ENCODE results near the gene FBXO40.
"Not testable (repeated sequence)": the region's sequence is repeated elsewhere in the genome, so short reads cannot be mapped to it uniquely, and the experiment has no call there.

Gene FBXO40, protein sequence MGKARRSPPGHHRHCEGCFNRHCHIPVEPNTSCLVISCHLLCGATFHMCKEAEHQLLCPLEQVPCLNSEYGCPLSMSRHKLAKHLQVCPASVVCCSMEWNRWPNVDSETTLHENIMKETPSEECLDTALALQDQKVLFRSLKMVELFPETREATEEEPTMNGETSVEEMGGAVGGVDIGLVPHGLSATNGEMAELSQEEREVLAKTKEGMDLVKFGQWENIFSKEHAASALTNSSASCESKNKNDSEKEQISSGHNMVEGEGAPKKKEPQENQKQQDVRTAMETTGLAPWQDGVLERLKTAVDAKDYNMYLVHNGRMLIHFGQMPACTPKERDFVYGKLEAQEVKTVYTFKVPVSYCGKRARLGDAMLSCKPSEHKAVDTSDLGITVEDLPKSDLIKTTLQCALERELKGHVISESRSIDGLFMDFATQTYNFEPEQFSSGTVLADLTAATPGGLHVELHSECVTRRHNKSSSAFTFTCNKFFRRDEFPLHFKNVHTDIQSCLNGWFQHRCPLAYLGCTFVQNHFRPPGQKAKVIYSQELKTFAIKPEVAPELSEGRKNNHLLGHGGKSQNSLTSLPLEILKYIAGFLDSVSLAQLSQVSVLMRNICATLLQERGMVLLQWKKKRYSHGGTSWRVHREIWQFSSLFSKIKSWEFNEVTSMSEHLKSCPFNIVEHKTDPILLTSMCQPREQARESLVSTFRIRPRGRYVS

DNA sequence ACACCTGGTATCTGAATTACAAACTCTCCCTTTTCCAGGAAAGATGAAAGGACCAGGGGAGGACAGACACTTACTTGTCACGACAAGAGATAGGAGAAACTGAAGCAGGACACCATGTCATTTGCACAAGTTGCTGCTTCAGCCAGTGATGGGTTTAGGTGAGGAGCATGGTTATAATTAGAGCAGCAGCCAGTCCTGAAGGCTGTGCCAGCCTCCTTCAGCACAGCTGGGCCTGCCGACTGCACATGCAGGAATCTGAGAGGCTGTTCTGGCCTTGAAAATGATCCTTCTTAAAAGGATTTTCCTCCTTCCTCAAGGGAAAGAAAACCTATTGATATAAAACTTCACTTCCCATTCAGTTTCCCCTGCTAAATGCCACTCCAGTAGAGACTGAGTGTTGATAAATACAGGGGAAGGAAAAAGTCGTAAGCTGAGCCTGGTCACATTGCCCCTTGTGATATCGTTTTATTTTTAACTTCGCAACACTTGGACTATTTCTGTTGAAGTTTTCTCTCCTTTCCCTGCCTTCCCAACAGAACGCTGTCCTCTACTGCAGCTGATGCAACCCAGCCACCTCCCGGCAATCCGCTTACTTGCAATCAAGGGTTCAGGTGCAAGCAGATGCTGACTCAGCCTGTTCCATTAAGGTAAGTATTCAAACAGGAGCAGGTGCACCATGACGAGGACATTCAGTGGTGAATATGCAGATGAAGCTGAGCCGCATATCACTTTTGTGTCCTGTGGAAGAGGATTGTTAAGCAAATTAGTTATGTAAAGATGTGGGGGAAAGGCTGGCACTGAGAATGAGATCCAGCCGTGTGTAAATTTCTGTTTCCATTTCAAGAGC lies at the start of gene FBXO40:
Gene FBXO40, plus strand, starts transcription at position 524 of the 847 bp plus-strand sequence. CDS start 27,197 bp downstream, outside the sequence.
- DNase-seq (ENCODE audit: low read depth, low spot score), result no peak

GRCh38 chr3:121545049-121545573 lies 48.1 kb upstream of the FBXO40 start:
- DNase-seq (ENCODE audit: low read depth, low spot score), result no peak

- peak; percentile 63 for DNase-seq (ENCODE audit: low read depth, low spot score)
These were observed 47.4 kb upstream of the FBXO40 start, which contains the start of gene POLQ for GRCh38 chr3:121545574-121546455. Gene POLQ, minus strand, starts transcription at chr3:121545988. Its CDS starts 111 bp downstream, at chr3:121545877.

DNA sequence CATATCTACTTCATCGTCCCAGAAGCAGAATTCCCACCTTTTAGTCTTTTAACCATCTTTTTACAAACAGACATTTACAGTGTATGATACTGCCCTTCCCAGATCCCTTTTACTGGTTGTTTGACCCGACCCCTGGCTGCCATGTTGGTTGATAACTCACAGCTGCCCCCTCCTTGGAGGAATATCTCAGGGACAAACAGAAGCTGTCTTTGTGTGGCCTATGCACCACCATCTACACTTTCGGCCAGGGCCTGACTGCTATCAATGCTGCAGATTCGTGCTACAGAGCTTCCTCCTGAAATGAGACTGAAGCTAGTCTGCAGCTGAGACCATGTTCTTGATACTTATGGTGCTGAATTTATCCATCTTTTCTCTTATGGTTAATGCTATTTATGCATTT lies 40.8 kb upstream of the FBXO40 start:
- no peak for DNase-seq (ENCODE audit: low read depth, low spot score)

DNA sequence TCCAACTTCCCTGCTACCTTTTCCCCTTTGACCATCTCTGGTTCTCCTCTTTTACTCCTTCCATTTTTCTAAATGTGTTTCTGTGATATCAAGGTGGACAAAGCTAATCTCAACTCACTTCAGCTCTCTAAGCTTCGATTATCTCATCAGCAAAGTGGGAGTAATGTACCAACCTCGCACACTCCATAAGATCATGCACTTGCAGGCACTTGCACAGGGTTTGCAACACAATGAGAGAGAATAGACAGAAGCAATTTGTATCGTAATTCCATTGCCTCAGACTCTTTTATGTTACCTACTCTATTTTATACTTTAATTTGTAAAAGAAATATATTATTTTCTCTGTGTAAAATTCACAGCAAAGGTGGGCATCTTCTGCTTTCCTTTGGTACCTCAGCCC lies 40.4 kb upstream of the FBXO40 start:
- DNase-seq (ENCODE audit: low read depth, low spot score), result no peak

DNA sequence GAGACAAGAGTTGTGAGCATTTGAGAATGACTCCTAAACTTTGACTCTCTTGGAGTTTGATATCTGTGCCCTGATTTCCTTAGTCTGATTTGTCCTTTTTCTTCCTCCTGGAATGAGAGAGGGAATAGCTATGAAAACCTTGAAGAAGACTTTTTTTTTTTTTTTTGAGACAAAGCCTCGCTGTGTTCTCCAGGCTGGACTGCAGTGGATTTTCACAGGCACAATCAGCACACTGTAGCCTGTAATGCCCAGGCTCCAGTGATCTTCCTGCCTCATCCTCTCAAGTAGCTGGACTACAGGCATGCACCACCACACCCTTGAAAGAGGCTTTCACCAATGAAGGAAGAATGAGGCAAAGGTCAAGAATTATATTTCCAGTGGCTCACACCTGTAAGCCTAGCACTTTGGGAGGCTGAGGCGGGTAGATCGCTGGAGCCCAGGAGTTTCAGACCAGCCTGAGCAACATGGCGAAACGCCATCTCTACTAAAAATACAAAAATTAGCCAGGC lies 35.7 kb upstream of the FBXO40 start:
- no peak for DNase-seq (ENCODE audit: low read depth, low spot score)

DNA sequence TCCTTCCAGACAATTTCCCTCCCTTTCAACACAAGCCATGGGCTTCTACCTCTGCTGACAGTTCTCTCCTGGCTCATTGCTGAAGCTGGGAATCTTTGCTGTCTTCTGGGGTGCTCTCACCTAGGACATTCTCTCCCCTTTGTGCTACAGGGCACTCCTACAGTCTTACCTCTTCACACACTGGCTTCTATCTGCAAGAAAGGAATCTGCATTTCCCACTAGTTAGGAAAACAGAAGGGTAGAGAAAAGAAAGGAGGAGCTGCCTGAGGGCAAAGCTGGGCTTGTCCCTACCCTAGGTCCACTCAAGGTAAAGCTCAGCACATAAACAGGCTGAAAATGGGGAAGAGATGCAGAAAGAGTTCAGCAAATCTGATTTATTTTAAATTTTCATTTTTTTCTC lies 31.0 kb upstream of the FBXO40 start:
- DNase-seq (ENCODE audit: low read depth, low spot score), result no peak

DNA sequence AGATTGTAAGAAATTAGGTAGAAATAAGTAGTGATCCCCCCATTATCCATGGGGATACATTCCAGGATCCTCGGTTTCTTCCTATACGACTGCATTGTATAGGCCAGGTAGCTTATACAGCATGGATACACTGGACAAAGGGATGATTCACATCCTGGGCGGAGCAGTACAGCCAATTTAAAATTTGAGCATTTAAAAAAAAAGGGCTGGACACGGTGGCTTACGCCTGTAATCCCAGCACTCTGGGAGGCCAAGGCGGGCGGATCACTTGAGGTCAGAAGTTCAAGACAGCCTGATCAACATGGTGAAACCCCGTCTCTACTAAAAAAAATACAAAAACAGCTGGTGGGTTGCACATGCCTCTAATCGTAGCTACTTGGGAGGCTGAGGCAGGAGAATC lies 26.4 kb upstream of the FBXO40 start:
- DNase-seq (ENCODE audit: low read depth, low spot score), result no peak

GRCh38 chr3:121567649-121568048 lies 25.5 kb upstream of the FBXO40 start, which contains the start of gene ARGFX:
Gene ARGFX, plus strand, starts transcription at chr3:121567949. Its CDS starts 2,765 bp downstream, at chr3:121570714.
- no peak for DNase-seq (ENCODE audit: low read depth, low spot score)

DNA sequence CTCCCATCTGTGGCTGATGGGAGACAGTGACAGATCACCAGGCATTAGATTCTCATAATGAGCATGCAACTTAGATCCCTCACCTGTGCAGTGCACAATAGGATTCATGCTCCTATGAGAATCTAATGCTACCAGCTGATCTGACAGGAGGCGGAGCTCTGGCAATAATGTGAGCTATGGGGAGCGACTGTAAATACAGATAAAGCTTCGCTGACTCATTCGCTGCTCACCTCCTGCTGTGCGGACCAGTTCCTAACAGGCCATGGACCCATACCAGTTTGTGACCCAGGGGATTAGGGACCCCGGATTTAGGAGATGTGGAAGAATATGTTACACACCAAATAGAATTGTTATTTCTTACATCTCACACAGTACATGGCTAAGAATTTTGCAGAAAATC lies 18.7 kb upstream of the FBXO40 start:
- no peak for DNase-seq (ENCODE audit: low read depth, low spot score)

GRCh38 chr3:121581691-121582090 lies 11.5 kb upstream of the FBXO40 start:
- DNase-seq (ENCODE audit: low read depth, low spot score), result no peak

DNA sequence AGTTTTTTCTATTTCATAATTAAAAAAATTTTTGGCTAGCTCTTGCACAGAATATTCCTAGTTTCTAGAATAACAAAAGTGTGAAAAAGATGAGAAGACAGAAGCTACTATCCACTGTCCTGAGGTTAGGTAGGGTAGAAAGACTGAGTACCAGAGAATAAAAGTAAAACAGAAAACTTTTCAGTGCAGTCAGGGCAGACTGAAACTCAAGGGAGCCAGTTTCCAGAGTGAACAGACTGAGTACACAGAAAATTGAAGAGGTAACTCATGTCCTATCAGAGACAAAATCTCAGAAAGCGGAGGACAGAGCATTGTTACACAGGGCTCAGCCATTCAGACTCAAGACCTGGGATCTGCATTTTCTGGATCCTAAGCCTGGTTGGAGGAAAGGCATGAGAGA lies 8.8 kb upstream of the FBXO40 start:
- no peak for DNase-seq (ENCODE audit: low read depth, low spot score)

DNA sequence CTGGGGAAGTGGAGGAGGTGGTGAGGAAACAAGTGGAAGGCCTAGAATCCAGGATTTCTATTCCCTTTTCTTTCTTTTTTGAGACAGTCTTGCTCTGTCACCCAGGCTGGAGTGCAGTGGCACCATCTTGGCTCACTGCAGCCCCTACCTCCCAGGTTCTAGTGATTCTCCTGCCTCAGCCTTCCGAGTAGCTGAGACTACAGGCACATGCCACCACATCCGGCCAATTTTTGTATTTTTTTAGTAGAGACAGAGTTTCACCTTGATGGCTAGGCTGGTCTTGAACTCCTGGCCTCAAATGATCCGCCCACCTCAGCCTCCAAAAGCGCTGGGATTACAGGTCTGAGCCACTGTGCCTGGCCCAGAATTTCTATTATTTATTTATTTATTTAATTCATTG lies 627 bp downstream of the FBXO40 start:
- not testable (repeated sequence) for DNase-seq (ENCODE audit: low read depth, low spot score)

GRCh38 chr3:121594850-121595249 lies 1.7 kb downstream of the FBXO40 start:
- DNase-seq (ENCODE audit: low read depth, low spot score), result no peak

- no peak for DNase-seq (ENCODE audit: low read depth, low spot score)
These were observed 2.7 kb downstream of the FBXO40 start for GRCh38 chr3:121595765-121596406.

GRCh38 chr3:121598564-121598963 lies 5.4 kb downstream of the FBXO40 start:
- DNase-seq (ENCODE audit: low read depth, low spot score), result no peak

GRCh38 chr3:121599900-121600299 lies 6.7 kb downstream of the FBXO40 start:
- not testable (repeated sequence) for DNase-seq (ENCODE audit: low read depth, low spot score)

DNA sequence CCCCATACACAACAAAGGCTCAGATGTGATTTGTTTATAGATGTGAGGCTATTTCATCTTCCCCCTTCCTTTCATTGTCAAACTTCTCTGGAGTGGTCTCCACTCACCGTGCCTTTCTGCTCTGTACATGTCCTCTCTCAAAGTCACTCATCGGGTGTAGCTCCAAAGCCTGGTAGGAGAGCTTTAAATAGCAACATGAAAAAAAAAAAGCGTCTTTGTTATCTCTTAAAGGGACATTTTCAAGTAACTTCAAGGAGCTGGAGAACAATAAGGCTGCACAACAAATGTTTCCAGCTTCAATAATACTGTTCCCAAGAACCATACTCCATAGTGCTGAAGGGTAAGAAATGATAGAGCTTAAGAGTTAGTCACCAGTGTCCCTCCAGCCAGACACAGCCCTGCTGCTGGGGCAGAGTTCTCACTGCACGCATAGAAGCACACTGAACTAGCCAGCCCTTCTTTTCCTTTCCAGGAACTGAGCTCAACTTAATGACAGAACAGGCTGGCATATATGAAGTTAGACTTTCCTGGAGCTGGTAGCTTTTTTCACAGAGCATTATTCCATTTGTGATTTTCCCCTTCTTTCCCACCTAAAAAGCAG lies 8.1 kb downstream of the FBXO40 start:
- DNase-seq (ENCODE audit: low read depth, low spot score), result no peak

DNA sequence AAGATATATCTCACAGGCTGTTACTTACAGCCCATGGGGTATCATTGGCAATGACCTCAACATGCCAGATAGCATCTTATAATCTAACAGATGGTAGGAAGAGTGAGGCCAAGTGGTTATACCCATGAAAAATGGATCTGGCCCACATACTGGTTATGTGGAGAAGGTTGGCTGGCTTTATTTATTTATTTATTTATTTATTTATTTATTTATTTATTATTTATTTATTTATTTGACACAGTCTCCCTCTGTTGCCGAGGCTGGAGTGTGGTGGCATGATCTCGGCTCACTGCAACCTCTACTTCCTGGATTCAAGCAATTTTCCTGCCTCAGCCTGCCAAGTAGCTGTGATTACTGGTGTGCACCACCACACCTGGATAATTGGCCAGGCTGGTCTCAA lies 11.6 kb downstream of the FBXO40 start:
- DNase-seq (ENCODE audit: low read depth, low spot score), result no peak
